Activated CD4-positive, alpha-beta T cell treated with anti-CD3 and anti-CD28 coated beads, Interleukin-10, Interleukin-2, amounts not matched to agents 100 ng/mL and 50 ng/mL, durations not matched to agents 16 hours and 8 hours (primary cell): ENCODE data around the gene SRGAP3.
"Not testable (repeated sequence)": the region's sequence is repeated elsewhere in the genome, so short reads cannot be mapped to it uniquely, and the experiment has no call there.

Source experiments
- DNase-seq: peaks from one replicate; pipeline ENCODE4 v3.0.0-alpha.2; 2020

SRGAP3 gene

GRCh38 chr3:9249273-9250192 is at the start of gene SRGAP3:
TSS of gene SRGAP3 (minus strand) at chr3:9249646. CDS start at chr3:9248951, 695 bp downstream.
- DNase-seq = peak; percentile 82

- DNase-seq = no peak
Measured at GRCh38 chr3:9298236-9298635, 48.8 kb upstream of the SRGAP3 start.

GRCh38 chr3:9296241-9296640 is 46.8 kb upstream of the SRGAP3 start:
- no peak for DNase-seq

DNA sequence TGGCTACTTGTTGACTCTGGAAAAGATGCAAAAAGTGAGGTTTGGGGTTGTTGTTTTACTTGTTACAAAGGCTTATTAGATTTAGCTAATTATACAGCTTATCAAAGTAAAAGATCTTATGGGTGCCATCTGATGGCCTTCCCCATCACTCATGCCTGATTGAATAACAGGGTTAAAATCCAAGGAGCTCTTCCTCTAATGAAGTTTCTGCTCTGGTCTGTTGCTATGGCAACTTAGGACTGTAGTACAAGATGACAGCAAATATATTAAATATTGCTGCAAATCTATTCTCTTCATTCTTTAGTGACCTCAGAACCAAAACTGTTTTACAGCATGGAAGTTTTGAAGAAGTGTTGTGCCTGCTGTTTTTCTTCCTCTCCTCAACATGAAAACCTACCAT is 45.6 kb upstream of the SRGAP3 start:
- DNase-seq = no peak

- not testable (repeated sequence) for DNase-seq
Measured at GRCh38 chr3:9293953-9294352, 44.5 kb upstream of the SRGAP3 start.

DNA sequence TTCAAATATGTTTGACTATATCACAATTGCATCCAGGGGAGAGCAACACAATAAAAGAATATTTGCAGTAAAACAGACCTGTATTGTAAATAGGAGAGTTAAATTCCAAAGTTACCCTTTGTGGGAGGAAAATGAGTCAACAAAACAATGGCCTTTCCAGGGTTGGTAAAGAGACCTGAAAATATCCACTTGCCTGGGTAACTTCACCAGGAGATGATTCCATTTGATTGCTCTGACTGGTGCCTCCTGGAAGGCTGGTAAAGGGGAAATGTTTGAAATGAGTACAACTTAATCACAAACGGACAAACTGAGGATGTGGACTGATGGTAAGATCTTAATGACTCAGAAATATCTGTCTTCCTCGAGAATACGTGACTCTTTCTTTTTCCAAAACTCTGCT is 43.6 kb upstream of the SRGAP3 start:
- DNase-seq = no peak

DNA sequence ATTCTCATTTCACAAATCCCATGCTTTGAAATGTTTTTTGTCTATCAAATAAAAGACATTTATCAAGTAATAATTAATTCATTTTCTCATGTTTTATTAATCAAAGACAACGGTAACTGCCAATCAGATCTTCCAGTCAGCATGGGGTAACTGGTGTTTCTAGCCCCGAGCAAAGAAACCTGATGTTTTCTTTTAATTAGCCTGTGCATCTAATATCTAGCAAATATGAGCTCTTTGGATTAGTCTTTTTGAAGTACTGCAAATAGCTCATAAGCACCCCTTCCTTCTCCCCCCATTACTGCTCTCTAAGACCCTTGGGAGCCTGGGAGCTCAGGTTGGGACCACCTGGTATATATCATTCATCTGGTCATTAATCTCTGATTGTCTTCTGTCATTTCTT is 43.1 kb upstream of the SRGAP3 start:
- DNase-seq = no peak

- no peak for DNase-seq
Measured at GRCh38 chr3:9291821-9292410, 42.5 kb upstream of the SRGAP3 start.

DNA sequence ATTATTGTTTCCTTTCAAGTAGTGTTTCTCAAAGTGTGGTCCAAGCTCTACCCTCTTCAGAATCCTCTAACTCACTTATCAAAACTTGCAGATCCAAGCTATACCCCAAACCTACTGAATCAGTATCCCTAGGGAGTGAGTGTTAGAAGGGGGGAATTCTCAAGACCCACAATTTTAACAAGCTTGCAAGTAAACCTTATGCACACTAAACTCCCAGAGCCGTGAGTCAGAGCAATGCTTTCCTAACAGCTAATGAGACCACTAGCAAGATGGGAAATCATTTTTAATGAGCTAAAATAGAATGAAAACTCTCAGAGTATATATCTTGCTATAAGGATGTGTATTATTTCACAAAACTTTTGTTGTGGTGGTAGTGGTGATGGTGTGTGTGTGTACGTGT is 41.1 kb upstream of the SRGAP3 start:
- DNase-seq = no peak

GRCh38 chr3:9281533-9281932 is 32.1 kb upstream of the SRGAP3 start:
- not testable (repeated sequence) for DNase-seq

GRCh38 chr3:9280451-9281219 is 31.2 kb upstream of the SRGAP3 start:
- no peak for DNase-seq

- no peak for DNase-seq
Measured at GRCh38 chr3:9279966-9280365, 30.5 kb upstream of the SRGAP3 start.

- DNase-seq = no peak
Measured at GRCh38 chr3:9278498-9278897, 29.1 kb upstream of the SRGAP3 start.

DNA sequence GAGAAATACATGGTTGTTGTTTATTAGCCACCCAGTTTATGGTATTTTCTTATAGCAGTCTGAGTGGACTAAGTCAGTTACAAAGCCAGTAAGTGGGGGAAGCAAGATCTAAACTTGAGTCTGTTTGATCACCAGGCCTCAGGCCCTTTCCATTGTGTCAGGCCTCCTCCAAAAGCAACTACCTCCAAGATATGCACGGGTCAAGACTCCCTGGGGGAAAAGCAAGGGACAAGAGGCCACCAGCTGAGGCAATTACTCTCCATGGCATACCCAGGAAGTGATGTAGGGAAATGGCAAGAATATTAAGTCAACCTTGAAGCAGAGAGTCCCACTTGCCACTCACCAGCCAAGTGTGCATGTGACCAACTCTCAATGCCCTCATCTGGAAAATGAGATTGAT is 28.6 kb upstream of the SRGAP3 start:
- DNase-seq = no peak

- DNase-seq = no peak
Measured at GRCh38 chr3:9276761-9277370, 27.4 kb upstream of the SRGAP3 start.

DNA sequence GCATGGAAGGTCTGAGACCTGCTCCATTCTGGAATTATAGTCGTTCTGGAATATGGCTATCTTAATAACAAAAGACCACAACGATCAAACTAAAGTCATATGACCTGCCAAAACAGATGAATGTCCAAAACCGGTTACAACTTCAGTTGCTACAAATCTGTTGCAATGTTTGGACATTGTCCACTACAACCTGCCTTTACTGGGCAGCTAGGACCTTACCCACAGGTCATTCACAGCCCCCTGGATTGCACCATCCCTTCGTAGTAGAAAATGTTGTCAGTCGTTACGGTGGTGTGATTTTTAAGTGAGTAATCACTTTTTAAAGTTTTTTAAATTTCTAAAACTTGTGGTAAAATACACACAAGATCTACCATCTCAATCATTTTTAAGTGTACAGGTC is 22.5 kb upstream of the SRGAP3 start:
- DNase-seq = no peak

GRCh38 chr3:9270704-9271103 is 21.3 kb upstream of the SRGAP3 start:
- DNase-seq = no peak

DNA sequence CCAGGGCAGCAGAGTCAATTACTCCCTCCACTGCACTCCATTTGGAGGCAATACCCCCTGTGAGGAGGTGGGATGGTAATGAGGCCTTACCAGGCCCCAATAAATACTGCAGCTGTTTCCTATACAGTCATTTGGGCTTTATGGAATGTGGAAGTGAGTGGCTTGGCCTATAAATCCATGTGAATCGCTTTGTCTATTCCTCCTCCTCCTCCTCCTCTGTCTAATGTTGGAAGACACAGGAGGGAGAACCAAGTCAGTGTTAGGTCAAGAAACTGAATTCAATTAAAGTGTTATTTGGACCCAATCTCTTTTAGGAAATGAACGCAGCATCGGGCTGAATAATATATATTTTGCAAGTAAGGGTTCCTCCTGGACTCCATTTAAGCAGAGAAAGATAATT is 17.3 kb upstream of the SRGAP3 start:
- DNase-seq = no peak

GRCh38 chr3:9260305-9260704 is 10.9 kb upstream of the SRGAP3 start:
- no peak for DNase-seq

- DNase-seq = no peak
Measured at GRCh38 chr3:9257092-9257491, 7.6 kb upstream of the SRGAP3 start.

- no peak for DNase-seq
Measured at GRCh38 chr3:9255976-9256375, 6.5 kb upstream of the SRGAP3 start.

DNA sequence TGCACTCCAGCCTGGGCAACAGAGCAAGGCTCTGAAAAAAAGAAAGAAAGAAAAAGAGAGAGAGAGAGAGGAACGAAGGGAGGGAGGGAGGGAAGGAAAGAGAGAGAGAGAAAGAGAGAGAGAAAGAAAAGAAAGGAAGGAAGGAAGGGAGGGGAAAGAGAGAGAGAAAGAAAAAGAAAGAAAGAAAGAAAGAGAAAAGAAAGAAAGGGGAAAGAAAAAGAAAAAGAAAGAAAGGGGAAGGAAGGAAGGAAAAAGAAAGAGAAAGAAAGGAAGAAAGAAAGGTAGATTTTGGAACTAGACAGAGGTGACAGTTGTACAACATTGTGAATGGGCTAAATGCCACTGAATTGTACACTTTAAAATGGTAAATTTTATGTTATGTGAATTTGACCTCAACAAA is 5.3 kb upstream of the SRGAP3 start:
- DNase-seq = no peak

GRCh38 chr3:9253327-9253726 is 3.9 kb upstream of the SRGAP3 start:
- no peak for DNase-seq
